NAMALWA (cell line): Measurements from ENCODE around the gene DTNB.

ENCODE experiments used
- DNase-seq: peaks from one replicate; pipeline ENCODE4 v3.0.0-alpha.2; 2015; ENCODE audit warnings: low spot score

DTNB gene

GRCh38 chr2:25369876-25370275, 303.5 kb downstream of the DTNB start:
- DNase-seq = no peak

- DNase-seq = no peak
Observed at GRCh38 chr2:25369439-25369838, 303.9 kb downstream of the DTNB start.

DNA sequence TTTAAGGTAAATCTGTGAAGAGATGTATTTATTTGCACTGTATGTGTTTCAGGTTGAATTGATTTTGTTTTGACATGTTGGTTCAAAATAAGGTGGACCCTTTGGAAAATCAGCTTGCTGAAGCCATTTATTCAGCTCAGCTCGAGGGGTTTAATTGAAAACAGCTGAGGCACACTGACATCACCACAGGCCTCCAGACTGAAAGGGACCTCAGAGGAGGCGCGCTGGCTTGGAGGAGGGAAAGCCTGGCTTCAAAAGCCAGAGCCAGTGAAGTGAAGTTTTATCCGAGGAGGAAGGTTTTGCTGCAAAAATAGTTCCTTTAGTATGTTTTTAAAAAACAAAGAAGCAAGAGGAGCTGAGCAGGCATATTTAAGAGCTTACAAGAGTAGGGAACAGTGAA, 304.7 kb downstream of the DTNB start:
- no peak for DNase-seq

- DNase-seq = no peak
Observed at GRCh38 chr2:25367296-25367695, 306.1 kb downstream of the DTNB start.

- DNase-seq = no peak
Observed at GRCh38 chr2:25366629-25367028, 306.7 kb downstream of the DTNB start.

DNA sequence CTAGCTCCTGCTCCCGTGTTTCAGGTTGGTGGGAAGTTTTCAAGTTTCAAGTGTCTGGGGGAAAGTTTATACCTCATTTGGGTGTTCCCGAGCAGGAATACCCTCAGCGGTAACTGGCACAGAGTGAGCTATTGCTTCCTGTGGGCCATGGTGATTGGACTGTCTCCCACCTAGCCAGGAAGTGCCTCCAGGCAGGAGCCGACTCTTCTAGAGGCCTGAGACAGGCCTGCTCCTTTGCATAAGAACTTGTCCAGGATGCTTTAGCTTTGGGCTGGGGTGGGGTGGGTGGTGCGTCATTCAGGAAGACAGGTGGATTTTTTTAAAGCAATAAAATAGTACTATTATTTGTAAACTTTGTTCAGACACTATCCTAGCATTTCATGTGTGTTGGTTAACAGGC, 308.1 kb downstream of the DTNB start:
- no peak for DNase-seq

DNA sequence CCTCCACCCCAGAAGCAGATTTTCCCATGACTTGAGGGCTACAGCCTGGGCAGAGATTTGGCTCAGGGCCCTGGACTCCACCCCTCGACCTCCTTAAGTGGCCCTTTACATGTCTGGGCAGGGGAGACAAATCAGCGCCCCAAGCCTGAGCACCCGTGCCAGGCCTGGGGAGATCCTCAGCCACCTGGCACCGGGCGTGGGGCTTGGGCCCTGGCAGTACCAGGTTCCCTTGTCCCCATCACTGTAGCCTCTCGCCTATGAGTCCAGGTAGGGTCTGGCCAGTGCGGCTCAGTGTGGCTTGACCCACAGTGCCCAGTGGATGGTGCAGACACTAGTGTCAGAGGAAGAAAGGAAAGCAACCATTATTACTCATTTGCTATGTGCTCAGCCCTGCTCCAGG, 309.6 kb downstream of the DTNB start:
- DNase-seq = no peak

GRCh38 chr2:25362434-25363145, 310.8 kb downstream of the DTNB start:
- peak; percentile 87 for DNase-seq

DNA sequence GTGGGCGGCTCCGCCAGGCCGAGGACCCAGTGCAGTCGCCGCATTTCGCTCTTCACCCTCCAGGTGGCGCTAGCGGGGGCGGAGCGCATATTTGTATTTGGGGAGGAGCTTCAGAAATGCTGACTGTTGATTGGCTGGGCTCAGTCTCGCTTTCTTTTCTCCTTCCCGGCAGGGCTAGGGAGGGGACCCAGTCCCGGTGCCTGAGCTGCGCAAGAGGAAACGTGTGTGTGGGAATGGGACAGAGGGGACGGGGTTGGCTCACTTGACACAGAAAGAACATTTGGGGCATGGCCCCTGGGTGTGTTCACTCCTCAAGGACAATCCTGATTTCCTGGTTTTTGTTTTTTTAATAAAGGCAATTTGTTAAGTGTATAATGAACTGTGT, 311.3 kb downstream of the DTNB start:
- DNase-seq = peak; percentile 96

GRCh38 chr2:25361261-25362048, 311.9 kb downstream of the DTNB start:
- no peak for DNase-seq

- DNase-seq = no peak
Observed at GRCh38 chr2:25358836-25359235, 314.5 kb downstream of the DTNB start.

GRCh38 chr2:25358249-25358815, 315.0 kb downstream of the DTNB start:
- no peak for DNase-seq

DNA sequence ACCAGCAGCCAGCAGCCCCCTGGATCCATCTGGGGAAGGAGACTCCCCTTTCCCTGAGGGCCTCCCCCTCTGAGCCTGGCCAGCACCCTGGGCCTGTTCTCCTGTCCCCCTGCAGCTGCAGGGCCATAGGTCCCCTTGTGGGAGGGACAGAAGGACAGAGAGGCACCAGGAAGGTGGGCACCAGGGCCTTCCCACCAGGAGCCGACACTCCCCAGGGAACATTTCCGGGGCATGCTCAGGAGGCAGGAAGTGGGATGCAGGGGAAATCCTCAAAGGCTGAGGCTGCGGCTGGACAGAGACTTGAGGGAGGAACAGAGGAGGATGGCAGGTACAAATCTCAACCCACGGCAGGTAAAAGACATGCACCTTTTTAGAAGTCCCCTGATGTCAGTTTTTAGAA, 317.3 kb downstream of the DTNB start:
- DNase-seq = no peak

DNA sequence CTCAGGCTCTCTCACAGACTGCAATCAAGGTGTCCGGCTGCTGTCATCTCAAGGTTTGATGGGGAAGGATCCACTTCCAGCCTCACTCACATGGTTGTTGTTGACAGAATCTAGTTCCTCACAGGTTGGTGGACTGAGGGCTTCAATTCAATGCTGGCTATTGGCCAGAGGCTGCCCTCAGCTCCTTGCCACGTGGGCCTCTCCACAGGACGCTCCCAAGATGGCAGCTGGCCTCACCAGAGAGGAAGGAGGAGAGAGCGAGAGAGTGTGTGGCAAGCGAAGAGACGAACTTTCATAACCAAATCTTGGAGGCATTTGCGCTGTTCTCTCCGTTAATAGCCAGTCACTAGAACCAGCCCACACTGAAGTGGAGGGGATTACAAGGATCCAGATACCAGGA, 318.1 kb downstream of the DTNB start:
- no peak for DNase-seq

DNA sequence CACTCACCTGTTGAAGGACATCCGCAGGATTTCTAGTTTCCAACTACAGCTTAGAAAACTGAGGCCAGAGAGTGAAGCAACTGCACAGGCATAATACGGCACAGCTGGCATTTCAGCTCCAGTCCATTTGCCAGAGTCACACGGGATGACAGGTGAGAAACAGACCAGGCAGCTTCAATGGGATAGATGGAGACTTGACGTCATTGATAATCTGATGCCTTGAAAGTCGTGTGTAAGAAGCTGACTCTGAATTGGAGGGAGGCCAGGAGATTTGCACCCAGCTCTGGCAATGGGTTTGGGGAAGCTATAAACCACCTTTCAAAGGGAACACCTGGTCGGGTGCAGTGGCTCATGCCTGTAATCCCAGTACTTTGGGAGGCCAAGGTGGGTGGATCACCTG, 319.3 kb downstream of the DTNB start:
- DNase-seq = no peak

DNA sequence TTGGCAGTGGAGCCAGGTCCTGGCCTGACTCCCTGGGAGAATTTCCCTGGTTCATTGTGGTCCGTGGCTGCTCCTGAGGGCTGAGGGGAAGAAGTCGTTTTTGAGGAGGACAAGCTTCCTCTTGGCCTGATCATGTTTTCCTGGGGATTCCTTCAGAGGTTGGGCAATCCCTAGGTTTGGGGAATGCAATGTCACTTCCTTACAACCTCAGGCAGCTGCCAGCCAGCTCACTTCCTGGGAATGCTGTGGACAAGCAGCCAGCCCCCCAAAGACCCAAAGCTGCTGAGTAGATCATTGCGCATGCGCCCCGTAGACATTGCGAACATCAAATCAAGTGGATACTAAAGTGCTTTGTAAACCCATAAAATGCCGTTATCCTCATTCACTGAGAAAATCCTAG, 324.0 kb downstream of the DTNB start:
- no peak for DNase-seq

DNA sequence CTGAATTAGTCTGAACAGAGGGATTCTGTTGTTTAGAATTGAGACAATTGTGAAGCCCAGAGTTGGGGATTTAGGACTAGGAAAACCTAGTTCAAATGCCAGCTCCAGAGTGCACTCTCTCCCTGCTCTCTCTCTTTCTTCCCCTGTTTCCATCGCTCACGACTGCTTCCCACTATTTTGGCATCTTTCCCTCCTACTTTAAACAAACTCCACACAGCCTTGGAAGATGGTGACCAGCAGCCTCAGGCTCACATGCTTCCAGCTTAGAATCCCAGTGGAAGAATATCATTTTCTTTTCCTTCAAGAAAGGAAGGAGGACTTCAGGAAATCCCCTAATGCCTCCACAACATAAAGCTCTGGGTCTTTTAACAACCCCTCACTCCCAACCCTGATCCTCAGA, 325.5 kb downstream of the DTNB start:
- DNase-seq = no peak

- no peak for DNase-seq
Observed at GRCh38 chr2:25347205-25347815, 326.1 kb downstream of the DTNB start.

GRCh38 chr2:25343187-25343825, 330.1 kb downstream of the DTNB start:
- DNase-seq = no peak

DNA sequence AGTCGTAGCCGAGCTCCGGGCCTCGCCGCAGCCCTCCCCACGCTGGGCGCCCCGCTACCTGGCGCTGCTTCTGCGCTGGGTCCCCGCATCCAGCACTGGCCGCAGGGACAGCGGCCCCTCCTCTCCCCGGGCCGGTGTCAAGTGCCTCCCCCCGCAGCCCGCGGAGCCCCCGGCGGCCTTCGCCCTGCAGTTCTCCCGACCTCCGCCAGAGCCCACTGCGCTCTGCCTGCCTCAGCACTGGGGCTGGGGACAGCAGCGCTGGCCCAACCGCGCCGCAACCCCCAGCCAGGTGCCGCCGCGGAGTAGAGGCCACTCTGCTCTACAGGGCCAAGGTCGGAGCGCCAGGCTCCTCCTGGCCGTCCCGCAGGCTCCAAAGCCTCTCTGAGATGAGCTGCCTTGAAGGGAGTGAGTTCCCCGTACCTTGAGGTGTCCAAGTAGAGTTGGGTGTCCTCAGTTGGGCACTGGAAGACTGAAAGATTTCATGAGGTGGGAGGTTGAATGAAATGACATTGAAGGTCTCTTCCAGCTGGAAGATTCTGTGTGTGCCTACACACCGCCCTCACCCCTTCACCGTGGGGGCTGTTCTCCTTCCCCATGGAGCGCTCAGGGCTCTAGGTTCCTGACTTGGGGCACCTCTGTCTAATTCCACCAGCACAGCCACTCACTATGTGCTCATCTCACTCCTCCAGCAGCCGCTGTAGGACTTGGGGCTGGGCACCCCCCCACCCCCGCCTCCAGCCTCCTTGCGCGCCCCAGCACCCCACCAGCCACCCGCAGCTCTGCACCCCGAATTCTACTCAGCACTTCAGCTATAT, 330.8 kb downstream of the DTNB start:
- peak; percentile 87 for DNase-seq

- peak; percentile 59 for DNase-seq
Observed at GRCh38 chr2:25341753-25342371, 331.5 kb downstream of the DTNB start, which contains the start of gene DNMT3A. Gene DNMT3A, minus strand, starts transcription at chr2:25341925. Its CDS starts 27,941 bp downstream, at chr2:25313984.
